Neural cell (in vitro differentiated cells): Measurements from ENCODE around the gene CCDC89.

Source experiments
- CTCF ChIP-seq: fragments of 450-650 bp; IDR thresholded peaks from 2 replicates; pipeline ENCODE4 v1.5.1; 2014; ENCODE audit warnings: antibody characterized with exemption, mild to moderate bottlenecking, moderate library complexity; ENCODE audit not compliant: poor library complexity, severe bottlenecking
- EP300 ChIP-seq: fragments of 450-650 bp; conservative IDR thresholded peaks from 2 replicates; pipeline ENCODE4 v1.6.1; 2014; ENCODE audit warnings: antibody characterized with exemption, mild to moderate bottlenecking, moderate library complexity; ENCODE audit not compliant: poor library complexity, severe bottlenecking
- EZH2 ChIP-seq: fragments of 200-600, 300-800 bp; shearing (Covaris generic), sonication (generic); IDR thresholded peaks from 2 replicates; pipeline ENCODE4 v1.6.1; 2014; ENCODE audit warnings: antibody characterized with exemption, low read length, borderline replicate concordance, mild to moderate bottlenecking; ENCODE audit not compliant: insufficient read depth, poor library complexity, severe bottlenecking
- MXI1 ChIP-seq: fragments of 450-650 bp; conservative IDR thresholded peaks from 2 replicates; pipeline ENCODE4 v1.6.1; 2014; ENCODE audit warnings: antibody characterized with exemption, mild to moderate bottlenecking; ENCODE audit not compliant: poor library complexity, severe bottlenecking
- POLR2AphosphoS5 ChIP-seq: IDR thresholded peaks from 2 replicates; pipeline ENCODE4 v1.6.1; 2012
- RAD21 ChIP-seq: fragments of 450-650 bp; conservative IDR thresholded peaks from 2 replicates; pipeline ENCODE4 v1.6.1; 2014; ENCODE audit warnings: antibody characterized with exemption, mild to moderate bottlenecking, moderate library complexity
- REST ChIP-seq: IDR thresholded peaks from 2 replicates; pipeline ENCODE4 v1.6.1; 2012; ENCODE audit warnings: borderline replicate concordance
- SMC3 ChIP-seq: fragments of 450-650 bp; conservative IDR thresholded peaks from 2 replicates; pipeline ENCODE4 v1.6.1; 2014; ENCODE audit warnings: antibody characterized with exemption, mild to moderate bottlenecking, moderate library complexity; ENCODE audit not compliant: poor library complexity
- TAF1 ChIP-seq: IDR thresholded peaks from 2 replicates; pipeline ENCODE4 v1.6.1; 2012; ENCODE audit warnings: low read depth

- TF ChIP-seq CTCF (no peak), EP300 (no peak), SMC3 (no peak), RAD21 (no peak), REST (no peak), EZH2 (no peak), MXI1 (no peak), TAF1 (no peak), POLR2AphosphoS5 (no peak)
These were observed 33.2 kb upstream of the CCDC89 start for GRCh38 chr11:85718991-85719807.
